Keratinocyte (primary cell): ENCODE results near the gene SEC11C. TPM values are rescaled to one million over a fixed set of nuclear protein-coding genes. Genes with fewer than 3 reads are reported as not detected.

Experiments used
- DNase-seq: peaks from one replicate; pipeline ENCODE4 v3.0.0-alpha.2; 2011; ENCODE audit warnings: low read depth, missing footprints, low spot score
- FAIRE-seq: peaks from 2 replicates; lab custom pipeline; 2011; peaks lifted over from hg19 to GRCh38; lab: Jason Lieb, UNC
- H2AFZ ChIP-seq: 2 replicates; pipeline ENCODE4 v1.6.0; 2012; ENCODE audit warnings: low read length, control low read depth, inconsistent platforms; ENCODE audit not compliant: control insufficient read depth
- H3K27ac ChIP-seq: 2 replicates; pipeline ENCODE4 v1.5.1; 2011; ENCODE audit warnings: low read length; ENCODE audit not compliant: control insufficient read depth, insufficient read depth
- H3K27me3 ChIP-seq: 3 replicates; pipeline ENCODE4 v1.6.0; 2011; ENCODE audit warnings: low read length; ENCODE audit not compliant: control insufficient read depth, insufficient read depth; ENCODE audit errors: extremely low read depth
- H3K36me3 ChIP-seq, 2 experiments: 2 replicates in 1 of 2; 3 replicates in 1 of 2; pipeline ENCODE4 v1.5.1; 2011; ENCODE audit warnings: low read length in 2 of 2, mild to moderate bottlenecking in 1 of 2; ENCODE audit not compliant: control insufficient read depth in 2 of 2, insufficient read depth in 2 of 2; ENCODE audit errors: extremely low read depth in 1 of 2
- H3K4me1 ChIP-seq: 3 replicates; pipeline ENCODE4 v1.5.1; 2011; ENCODE audit warnings: low read length; ENCODE audit not compliant: control insufficient read depth, insufficient read depth; ENCODE audit errors: extremely low read depth
- H3K4me2 ChIP-seq: 3 replicates; pipeline ENCODE4 v1.6.0; 2011; ENCODE audit warnings: low read depth, low read length; ENCODE audit not compliant: control insufficient read depth, insufficient read depth; ENCODE audit errors: extremely low read depth
- H3K4me3 ChIP-seq, 3 experiments: fragments of 200-600 bp in 1 of 3; sonication (generic) in 1 of 3; 2 replicates in 2 of 3; 3 replicates in 1 of 3; pipeline ENCODE4 v1.5.1; 2011 to 2016; ENCODE audit warnings: low read length in 3 of 3, mild to moderate bottlenecking in 3 of 3, control low read depth in 2 of 3, inconsistent platforms in 1 of 3, low read depth in 1 of 3, mixed read lengths in 1 of 3, mixed run types in 1 of 3, moderate library complexity in 1 of 3; ENCODE audit not compliant: control insufficient read depth in 2 of 3, insufficient read depth in 2 of 3; ENCODE audit errors: extremely low read depth in 1 of 3
- H3K79me2 ChIP-seq: 2 replicates; pipeline ENCODE4 v1.6.0; 2012; ENCODE audit warnings: low read length; ENCODE audit not compliant: control insufficient read depth, insufficient read depth
- H3K9ac ChIP-seq: 3 replicates; pipeline ENCODE4 v1.6.0; 2011; ENCODE audit warnings: low read length; ENCODE audit not compliant: control insufficient read depth, insufficient read depth; ENCODE audit errors: extremely low read depth
- H3K9me1 ChIP-seq: 3 replicates; pipeline ENCODE4 v1.6.0; 2011; ENCODE audit warnings: low read length; ENCODE audit not compliant: control insufficient read depth, insufficient read depth; ENCODE audit errors: extremely low read depth
- H3K9me3 ChIP-seq: 2 replicates; pipeline ENCODE4 v1.5.1; 2012; ENCODE audit warnings: low read depth, low read length; ENCODE audit not compliant: control insufficient read depth
- H4K20me1 ChIP-seq: 3 replicates; pipeline ENCODE4 v1.6.0; 2011; ENCODE audit warnings: low read length; ENCODE audit not compliant: control insufficient read depth, insufficient read depth; ENCODE audit errors: extremely low read depth
- EZH2 ChIP-seq: IDR thresholded peaks from one replicate; pipeline ENCODE4 v1.6.1; 2012; ENCODE audit warnings: inconsistent platforms, mild to moderate bottlenecking, low read length, moderate library complexity
- dilution Hi-C: fragments of 300-500 bp; cut with MboI; formaldehyde crosslinking; loops from one replicate; pipeline ENCODE4 v1.7.0; 2020; ENCODE audit warnings: low sequenced_read_pairs; ENCODE audit not compliant: extremely low pct_ligation_motif_present
- polyA plus RNA-seq, 5 experiments: library from polyadenylated mRNA; depleted of rRNA in 3 of 5; stranded (reverse) in 3 of 5; stranded (forward) in 1 of 5; unstranded in 1 of 5; fragments of >200 nt; gene quantifications; 1 replicate in 1 of 5; 2 replicates in 3 of 5; 3 replicates in 1 of 5; pipeline versions ENCODE4 v1.2.1 to v1.2.3, GENCODE V29; 2011 to 2012; ENCODE audit warnings: missing spikeins in 2 of 5, low read depth in 1 of 5, low replicate concordance in 1 of 5
- TF ChIP-seq, protein P1 (sequence below), 3 experiments: IDR thresholded peaks in 1 of 3; conservative IDR thresholded peaks in 1 of 3; optimal IDR thresholded peaks in 1 of 3; 2 replicates in 2 of 3; 3 replicates in 1 of 3; pipeline versions ENCODE3 to v1.5.1; 2011; ENCODE audit warnings: low read length in 3 of 3, mild to moderate bottlenecking in 3 of 3, moderate library complexity in 2 of 3, control low read depth in 1 of 3, inconsistent platforms in 1 of 3; ENCODE audit not compliant: insufficient read depth in 2 of 3; ENCODE audit errors: extremely low read depth in 1 of 3

Gene SEC11C
- polyA plus RNA-seq, 1 donor (not counting 4 experiments of a cell fraction or from before 2014, with no cell fraction given), result 56.5 TPM

DNA sequence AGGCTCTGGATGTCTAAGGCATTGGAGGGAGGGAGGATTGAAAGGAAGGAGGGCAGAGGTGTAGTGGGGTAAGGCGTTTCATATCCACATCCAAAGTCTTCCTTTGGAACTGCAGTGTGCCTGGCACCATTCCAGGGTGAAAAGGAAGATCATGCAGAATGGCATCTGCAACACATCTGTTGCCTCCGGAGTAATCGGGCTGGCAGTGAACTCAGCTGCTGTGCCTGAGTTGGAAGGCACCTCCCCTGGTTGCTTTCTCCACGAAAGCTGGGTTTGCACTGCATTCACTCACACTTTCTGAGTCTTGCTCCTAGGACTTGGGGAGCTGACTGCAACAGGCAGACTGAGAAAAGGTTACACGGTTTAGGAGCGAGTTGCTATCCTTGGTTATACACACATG is 30.3 kb upstream of the SEC11C start:
- peaks cover 39% of the 10 kb centered on the region for H3K27me3 ChIP-seq
- no peaks in the 10 kb centered on the region for H3K9me3 ChIP-seq
- FAIRE-seq (no peak), DNase-seq (no peak)
- H3K36me3 ChIP-seq, result no peaks in the 10 kb centered on the region
- no peaks in the 10 kb centered on the region for H3K9me1 ChIP-seq
- H3K4me1 ChIP-seq, result no peaks in the 10 kb centered on the region
- TF ChIP-seq, protein P1, sequence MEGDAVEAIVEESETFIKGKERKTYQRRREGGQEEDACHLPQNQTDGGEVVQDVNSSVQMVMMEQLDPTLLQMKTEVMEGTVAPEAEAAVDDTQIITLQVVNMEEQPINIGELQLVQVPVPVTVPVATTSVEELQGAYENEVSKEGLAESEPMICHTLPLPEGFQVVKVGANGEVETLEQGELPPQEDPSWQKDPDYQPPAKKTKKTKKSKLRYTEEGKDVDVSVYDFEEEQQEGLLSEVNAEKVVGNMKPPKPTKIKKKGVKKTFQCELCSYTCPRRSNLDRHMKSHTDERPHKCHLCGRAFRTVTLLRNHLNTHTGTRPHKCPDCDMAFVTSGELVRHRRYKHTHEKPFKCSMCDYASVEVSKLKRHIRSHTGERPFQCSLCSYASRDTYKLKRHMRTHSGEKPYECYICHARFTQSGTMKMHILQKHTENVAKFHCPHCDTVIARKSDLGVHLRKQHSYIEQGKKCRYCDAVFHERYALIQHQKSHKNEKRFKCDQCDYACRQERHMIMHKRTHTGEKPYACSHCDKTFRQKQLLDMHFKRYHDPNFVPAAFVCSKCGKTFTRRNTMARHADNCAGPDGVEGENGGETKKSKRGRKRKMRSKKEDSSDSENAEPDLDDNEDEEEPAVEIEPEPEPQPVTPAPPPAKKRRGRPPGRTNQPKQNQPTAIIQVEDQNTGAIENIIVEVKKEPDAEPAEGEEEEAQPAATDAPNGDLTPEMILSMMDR (optimal IDR thresholded peaks at IDR 0.05 in 1 of 3, IDR thresholded peaks at IDR 0.05 in 1 of 3, conservative IDR thresholded peaks at IDR 0.05 in 1 of 3; ENCODE audit: extremely low read depth in 1 of 3, insufficient read depth in 2 of 3, low read length in 3 of 3), result no peak
- no peak for TF ChIP-seq EZH2
- H4K20me1 ChIP-seq, result no peaks in the 10 kb centered on the region
- no peak overlapping the region for H3K4me3 ChIP-seq
- dilution Hi-C loops, result no loop called here
- H3K27ac ChIP-seq, result no peak overlapping the region
- no peaks in the 10 kb centered on the region for H3K79me2 ChIP-seq
- H3K4me2 ChIP-seq, result no peak overlapping the region
- no peak overlapping the region for H2AFZ ChIP-seq
- no peak overlapping the region for H3K9ac ChIP-seq

DNA sequence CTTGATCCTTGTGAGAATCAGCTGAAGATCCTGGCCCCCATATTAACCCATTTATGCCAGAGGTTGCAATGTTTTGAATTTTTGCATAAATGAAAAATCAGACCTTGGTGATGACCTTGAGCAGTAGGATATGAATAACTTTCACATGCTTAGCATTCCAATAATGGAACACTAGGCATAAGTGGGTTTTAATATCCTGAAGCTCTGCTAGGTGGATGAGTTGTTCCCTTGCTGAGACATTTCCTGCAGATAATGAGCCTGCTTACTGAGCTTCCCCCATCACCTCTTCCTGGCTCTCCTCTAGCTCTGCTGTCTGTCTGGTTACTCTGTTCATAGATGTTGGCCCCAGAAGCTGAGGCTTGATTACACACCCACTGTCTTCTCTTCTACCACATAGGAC is 25.5 kb upstream of the SEC11C start:
- Histone ChIP-seq H3K4me3 (no peak overlapping the region), H3K4me1 (no peaks in the 10 kb centered on the region), H3K79me2 (no peaks in the 10 kb centered on the region), H3K36me3 (no peaks in the 10 kb centered on the region), H4K20me1 (no peaks in the 10 kb centered on the region), H3K9me3 (no peaks in the 10 kb centered on the region), H2AFZ (no peak overlapping the region), H3K9me1 (no peaks in the 10 kb centered on the region), H3K27me3 (peaks cover 33% of the 10 kb centered on the region), H3K9ac (no peak overlapping the region), H3K27ac (no peak overlapping the region), H3K4me2 (no peak overlapping the region)
- FAIRE-seq (no peak), DNase-seq (no peak)
- dilution Hi-C loops, result no loop called here
- no peak for TF ChIP-seq EZH2
- TF ChIP-seq, protein P1 (optimal IDR thresholded peaks at IDR 0.05 in 1 of 3, IDR thresholded peaks at IDR 0.05 in 1 of 3, conservative IDR thresholded peaks at IDR 0.05 in 1 of 3; ENCODE audit: extremely low read depth in 1 of 3, insufficient read depth in 2 of 3, low read length in 3 of 3), result no peak
